NCI-H460 (cell line): ENCODE measurements around the gene LRRC61. TPM values are rescaled to one million over a fixed set of nuclear protein-coding genes. Genes with fewer than 3 reads are reported as not detected.
"Not testable (repeated sequence)": the region's sequence is repeated elsewhere in the genome, so short reads cannot be mapped to it uniquely, and the experiment has no call there.

Experiments used
- DNase-seq: peaks from one replicate; pipeline ENCODE4 v3.0.0-alpha.2; 2016; ENCODE audit warnings: low read depth; ENCODE audit errors: extremely low read depth
- total RNA-seq: library from RNA; depleted of rRNA; stranded (reverse); fragments of >200 nt; shearing (Covaris generic); gene quantifications from 2 replicates; pipeline ENCODE4 v1.2.3, GENCODE V29; 2014; rRNA removed

LRRC61 gene
- total RNA-seq, 1 experiment from 2014 or later = 0.47 TPM

- DNase-seq = no peak
These were observed 57.3 kb downstream of the LRRC61 start for GRCh38 chr7:150380463-150380862.

- no peak for DNase-seq
These were observed 57.9 kb downstream of the LRRC61 start for GRCh38 chr7:150381096-150381495.

- DNase-seq = no peak
These were observed 58.6 kb downstream of the LRRC61 start for GRCh38 chr7:150381785-150382122.

- no peak for DNase-seq
These were observed 59.1 kb downstream of the LRRC61 start for GRCh38 chr7:150382123-150382843.

GRCh38 chr7:150382844-150383225, 59.7 kb downstream of the LRRC61 start:
- no peak for DNase-seq

GRCh38 chr7:150383710-150384397, 60.7 kb downstream of the LRRC61 start:
- DNase-seq = no peak

GRCh38 chr7:150384406-150385301, 61.5 kb downstream of the LRRC61 start:
- no peak for DNase-seq

- no peak for DNase-seq
These were observed 62.2 kb downstream of the LRRC61 start for GRCh38 chr7:150385302-150385723.

GRCh38 chr7:150385884-150386283, 62.7 kb downstream of the LRRC61 start:
- DNase-seq = not testable (repeated sequence)

Other genes starting within 250 kb of the LRRC61 start
- gene ACTR3C, start 190 bp downstream of the LRRC61 start, total RNA-seq = not detected in 2 replicates
- not detected in 2 replicates for gene RARRES2, start 18.3 kb downstream of the LRRC61 start, total RNA-seq
- gene REPIN1, start 45.5 kb downstream of the LRRC61 start, total RNA-seq = 104 and 111 TPM in 2 replicates
- 3.8 and 4.4 TPM in 2 replicates for gene ZNF775, start 56.0 kb downstream of the LRRC61 start, total RNA-seq
- gene GIMAP8, start 127.3 kb downstream of the LRRC61 start, total RNA-seq = not detected in 2 replicates
- gene GIMAP7, start 191.5 kb downstream of the LRRC61 start, total RNA-seq = not detected in 2 replicates
- gene GIMAP4, start 244.0 kb downstream of the LRRC61 start, total RNA-seq = not detected in 2 replicates